Upper lobe of left lung (tissue), 6 donors: ENCODE data around the gene SEMA7A. TPM values are rescaled to one million over a fixed set of nuclear protein-coding genes. Genes with fewer than 3 reads are reported as not detected.

ENCODE experiments used
- ATAC-seq, 2 donors: fragments of 200-7000 bp; cut with Tn5 transposase; one replicate each; pipeline ENCODE4 v1.9.1; 2022; ENCODE audit warnings: mild to moderate bottlenecking in 2 of 2, moderate library complexity in 2 of 2; ENCODE audit not compliant: low FRiP score in 2 of 2
- DNase-seq, 2 donors: peaks; one replicate each; pipeline ENCODE4 v3.0.0-alpha.2; 2019 to 2020
- H3K27ac ChIP-seq, 4 donors: fragments of 200-600 bp; sonication (generic); one replicate each; pipeline ENCODE4 v1.5.1; 2016 to 2019
- H3K27me3 ChIP-seq, 4 donors: fragments of 200-600 bp; sonication (generic); one replicate each; pipeline ENCODE4 v1.5.1; 2017 to 2019
- H3K36me3 ChIP-seq, 4 donors: fragments of 200-600 bp; sonication (generic); one replicate each; pipeline ENCODE4 v1.5.1; 2016 to 2019
- H3K4me1 ChIP-seq, 4 donors: fragments of 200-600 bp; sonication (generic); one replicate each; pipeline ENCODE4 v1.5.1; 2018 to 2019
- H3K4me3 ChIP-seq, 4 donors: fragments of 200-600 bp; sonication (generic); one replicate each; pipeline ENCODE4 v1.5.1; 2017 to 2019; ENCODE audit warnings: mild to moderate bottlenecking in 2 of 4, moderate library complexity in 1 of 4
- H3K9me3 ChIP-seq, 4 donors: fragments of 200-600 bp; sonication (generic); one replicate each; pipeline ENCODE4 v1.5.1; 2018 to 2019
- CTCF ChIP-seq, 6 experiments: fragments of 450-650 bp in 4 of 6; fragments of 200-600 bp in 2 of 6; sonication (generic) in 2 of 6; IDR thresholded peaks; one replicate each; pipeline ENCODE4 v1.5.1; 2016 to 2019; ENCODE audit warnings: antibody characterized with exemption in 6 of 6
- EP300 ChIP-seq, 4 donors: sonication (generic); formaldehyde crosslinking; IDR thresholded peaks; one replicate each; pipeline ENCODE4 v1.5.1; 2017; ENCODE audit warnings: antibody characterized with exemption in 4 of 4, control low read depth in 2 of 4
- POLR2A ChIP-seq, 4 donors: fragments of 450-650 bp; IDR thresholded peaks; one replicate each; pipeline ENCODE4 v1.5.1; 2016 to 2017; ENCODE audit warnings: antibody characterized with exemption in 4 of 4, mild to moderate bottlenecking in 2 of 4
- POLR2AphosphoS5 ChIP-seq, 2 donors: sonication (generic); formaldehyde crosslinking; IDR thresholded peaks; one replicate each; pipeline ENCODE4 v1.5.1; 2017; ENCODE audit warnings: antibody characterized with exemption in 2 of 2
- WGBS, 2 donors: methylation state at CpG; one replicate each; pipeline ENCODE4 v1.1.5; 2017 to 2018; 5-methylcytosine and 5-hydroxymethylcytosine counted together
- total RNA-seq, 6 donors: library from RNA; depleted of rRNA in 4 of 6; stranded (reverse); fragments of >200 nt in 4 of 6; gene quantifications; one replicate each; pipeline versions ENCODE4 v1.1.0 to v1.2.1, GENCODE V29; 2016 to 2021
- donor health status: DM: no; HTN: no; CAD: no; lungs with moderate emphysema.
- donor health status: DM: no; HTN: yes; CAD: no; lungs with severe emphysema.

Gene SEMA7A
- total RNA-seq, 6 donors from 2014 or later: 1.0 to 9.1 (median 5.3) TPM

GRCh38 chr15:74454764-74455500 lies 21.2 kb upstream of the SEMA7A start:
- Histone ChIP-seq H3K4me3 (no peak overlapping the region), H3K9me3 (no peaks in the 10 kb centered on the region), H3K27me3 (no peaks in the 10 kb centered on the region), H3K4me1 (peaks cover under 1 to 7% (median 3%) of the 10 kb centered on the region in 4 donors), H3K36me3 (peaks cover 12 to 83% (median 38%) of the 10 kb centered on the region in 4 donors), H3K27ac (no peak overlapping the region)
- no peak for ATAC-seq
- DNase-seq: no peak
- TF ChIP-seq POLR2AphosphoS5 (IDR thresholded peaks at IDR 0.05) (no peak), CTCF (IDR thresholded peaks at IDR 0.05) (no peak), POLR2A (IDR thresholded peaks at IDR 0.05) (no peak), EP300 (IDR thresholded peaks at IDR 0.05) (no peak)

DNA sequence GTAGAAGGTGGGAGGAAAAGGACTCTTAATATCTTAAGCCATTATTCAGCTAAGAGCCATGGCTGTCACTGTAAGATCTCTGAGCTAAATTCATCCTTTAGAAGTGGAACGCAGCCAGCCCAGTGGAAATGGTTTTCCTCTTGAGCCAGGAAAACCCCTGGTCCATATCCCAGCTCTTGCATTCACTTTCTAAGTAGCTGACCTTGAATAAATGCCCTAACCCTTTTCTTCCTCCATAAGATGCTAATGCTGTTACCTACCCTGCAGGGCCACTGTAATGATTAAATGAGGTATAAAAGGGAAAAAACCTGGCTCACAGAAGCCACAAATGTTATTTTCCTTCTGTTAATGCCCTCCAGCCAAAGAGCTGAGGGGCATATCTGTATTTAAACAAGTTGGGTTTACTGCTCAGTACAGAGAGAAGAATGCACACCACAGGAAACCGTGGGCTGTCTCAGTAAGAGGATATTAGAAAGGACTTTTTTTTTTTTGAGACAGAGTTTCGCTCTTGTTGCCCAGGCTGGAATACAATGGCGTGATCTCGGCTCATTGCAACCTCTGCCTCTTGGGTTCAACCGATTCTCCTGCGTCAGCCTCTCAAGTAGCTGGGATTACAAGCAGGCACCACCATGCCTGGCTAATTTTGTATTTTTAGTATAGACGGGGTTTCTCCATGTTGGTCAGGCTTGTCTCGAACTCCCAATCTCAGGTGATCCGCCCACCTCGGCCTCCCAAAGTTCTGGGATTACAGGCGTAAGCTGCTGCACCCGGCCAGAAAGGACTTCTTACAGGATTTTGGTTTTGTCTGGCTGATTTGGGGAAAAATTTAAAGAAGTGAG lies 20.4 kb upstream of the SEMA7A start:
- Histone ChIP-seq H3K4me3 (no peak overlapping the region), H3K9me3 (no peaks in the 10 kb centered on the region), H3K36me3 (peaks cover 13 to 91% (median 46%) of the 10 kb centered on the region in 4 donors), H3K27me3 (no peaks in the 10 kb centered on the region), H3K27ac (peak overlapping the region in 1 of 4 donors; percentile 2), H3K4me1 (peaks cover 0 to 5% (median 0%) of the 10 kb centered on the region in 4 donors)
- ATAC-seq (no peak), DNase-seq (no peak)
- 80 to 82% methylated on average over 13 of the region's 13 CpGs for WGBS, 2 donors
- TF ChIP-seq EP300 (IDR thresholded peaks at IDR 0.05): no peak
- TF ChIP-seq CTCF (IDR thresholded peaks at IDR 0.05): no peak
- TF ChIP-seq POLR2A (IDR thresholded peaks at IDR 0.05): no peak
- TF ChIP-seq POLR2AphosphoS5 (IDR thresholded peaks at IDR 0.05): no peak

DNA sequence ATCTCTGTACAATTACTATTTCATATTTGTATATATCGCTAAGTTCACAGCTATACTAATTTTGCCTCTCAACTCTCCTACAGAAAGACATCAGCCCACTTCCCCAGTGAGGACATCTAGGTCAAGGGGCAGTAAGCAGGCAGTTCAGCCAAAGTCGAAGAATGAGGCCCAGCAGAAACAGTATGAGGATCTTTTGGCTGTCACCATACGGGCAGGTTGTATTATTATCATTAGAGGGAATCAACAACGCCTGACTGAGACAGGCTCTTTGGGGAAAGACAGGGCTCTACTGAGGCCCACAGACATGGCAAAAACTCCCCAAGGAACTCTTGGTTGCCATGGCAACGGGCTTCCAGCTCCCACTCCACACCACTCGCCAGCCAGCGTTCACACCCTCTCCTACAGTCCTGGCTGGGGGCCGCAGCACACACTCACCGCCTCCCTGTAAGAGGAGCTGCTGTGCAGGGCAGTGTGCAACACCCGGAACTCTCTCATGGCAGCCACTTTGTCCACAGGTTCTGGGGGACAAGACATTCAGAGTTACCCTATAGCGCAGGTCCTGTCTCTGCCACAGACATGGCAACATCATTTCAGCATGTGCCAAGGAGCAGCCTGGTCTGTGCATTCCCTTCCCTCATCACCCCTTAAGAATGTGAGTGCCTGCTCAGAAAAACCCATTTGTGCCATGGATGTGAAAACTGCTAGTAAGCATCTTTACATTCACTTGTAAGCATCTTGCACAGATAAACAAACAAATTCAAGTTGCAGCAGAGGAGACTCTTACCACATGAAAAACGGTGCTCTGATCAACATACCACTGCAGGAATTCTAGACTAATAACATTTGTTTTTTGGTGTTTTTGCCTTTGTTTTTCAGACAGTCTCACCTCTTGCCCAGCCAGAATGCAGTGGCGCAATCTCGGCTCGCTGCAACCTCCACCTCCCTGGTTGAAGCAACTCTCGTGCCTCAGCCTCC lies 18.4 kb upstream of the SEMA7A start:
- 85 to 86% methylated on average over 14 to 16 of the region's 16 CpGs for WGBS, 2 donors
- no peaks in the 10 kb centered on the region for H3K27me3 ChIP-seq
- DNase-seq: no peak

More for the DNA sequence above, 18.4 kb upstream of the SEMA7A start:
- Histone ChIP-seq H3K27ac (no peak overlapping the region), H3K4me1 (peaks cover 0 to 5% (median 0%) of the 10 kb centered on the region in 4 donors), H3K4me3 (no peak overlapping the region), H3K9me3 (no peaks in the 10 kb centered on the region), H3K36me3 (peaks cover 22 to 94% (median 64%) of the 10 kb centered on the region in 4 donors)
- no peak for TF ChIP-seq CTCF (IDR thresholded peaks at IDR 0.05)
- TF ChIP-seq POLR2A (IDR thresholded peaks at IDR 0.05): no peak
- no peak for TF ChIP-seq POLR2AphosphoS5 (IDR thresholded peaks at IDR 0.05)
- no peak for TF ChIP-seq EP300 (IDR thresholded peaks at IDR 0.05)
- ATAC-seq: no peak
